Duodenal mucosa (tissue), 2 donors: ENCODE results near the gene ENTPD1.
A peak's percentile ranks its signal among the peaks of the same experiment; 100 is the strongest.
"Not testable (repeated sequence)": the region's sequence is repeated elsewhere in the genome, so short reads cannot be mapped to it uniquely, and the experiment has no call there.

Experiments used
- H3K27ac ChIP-seq: one replicate; pipeline ENCODE4 v1.7.0; 2013; ENCODE audit warnings: low read depth, low read length
- H3K27me3 ChIP-seq, 2 donors: one replicate each; pipeline ENCODE4 v1.7.0; 2013; ENCODE audit warnings: low read length in 2 of 2, control low read depth in 1 of 2; ENCODE audit not compliant: insufficient read depth in 2 of 2, control insufficient read depth in 1 of 2
- H3K36me3 ChIP-seq, 2 donors: one replicate each; pipeline ENCODE4 v1.7.0; 2013; ENCODE audit warnings: low read length in 2 of 2, control low read depth in 1 of 2; ENCODE audit not compliant: insufficient read depth in 2 of 2, control insufficient read depth in 1 of 2
- H3K4me1 ChIP-seq, 2 donors: one replicate each; pipeline ENCODE4 v1.7.0; 2013; ENCODE audit warnings: low read length in 2 of 2, control low read depth in 1 of 2; ENCODE audit not compliant: insufficient read depth in 2 of 2, control insufficient read depth in 1 of 2
- H3K4me3 ChIP-seq, 2 donors: one replicate each; pipeline ENCODE4 v1.7.0; 2013; ENCODE audit warnings: low read length in 2 of 2, low read depth in 1 of 2
- H3K9ac ChIP-seq, 2 donors: one replicate each; pipeline ENCODE4 v1.7.0; 2013; ENCODE audit warnings: low read length in 2 of 2, low read depth in 1 of 2
- H3K9me3 ChIP-seq, 2 donors: one replicate each; pipeline ENCODE4 v1.7.0; 2013; ENCODE audit warnings: low read length in 2 of 2, control low read depth in 1 of 2; ENCODE audit not compliant: control insufficient read depth in 1 of 2

The ENTPD1 gene

DNA sequence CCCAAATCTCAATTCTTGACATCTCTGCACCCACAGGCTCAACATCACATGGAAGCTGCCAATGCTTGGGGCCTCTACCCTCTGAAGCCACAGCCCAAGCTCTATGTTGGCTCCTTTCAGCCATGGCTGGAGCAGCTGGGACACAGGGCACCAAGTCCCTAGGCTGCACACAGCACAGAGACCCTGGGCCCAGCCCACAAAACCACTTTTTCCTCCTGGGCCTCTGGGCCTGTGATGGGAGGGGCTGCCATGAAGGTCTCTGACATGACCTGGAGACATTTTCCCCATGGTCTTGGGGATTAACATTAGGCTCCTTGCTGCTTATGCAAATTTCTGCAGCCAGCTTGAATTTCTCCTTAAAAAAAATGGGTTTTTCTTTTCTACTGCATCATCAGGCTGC is 118.8 kb downstream of the ENTPD1 start:
- H3K4me3 ChIP-seq, H3K27ac ChIP-seq, H3K9me3 ChIP-seq, H3K9ac ChIP-seq, H3K27me3 ChIP-seq, H3K4me1 ChIP-seq: not testable (repeated sequence)
- peaks cover 0 to 20% of the 10 kb centered on the region in 2 donors for H3K36me3 ChIP-seq

DNA sequence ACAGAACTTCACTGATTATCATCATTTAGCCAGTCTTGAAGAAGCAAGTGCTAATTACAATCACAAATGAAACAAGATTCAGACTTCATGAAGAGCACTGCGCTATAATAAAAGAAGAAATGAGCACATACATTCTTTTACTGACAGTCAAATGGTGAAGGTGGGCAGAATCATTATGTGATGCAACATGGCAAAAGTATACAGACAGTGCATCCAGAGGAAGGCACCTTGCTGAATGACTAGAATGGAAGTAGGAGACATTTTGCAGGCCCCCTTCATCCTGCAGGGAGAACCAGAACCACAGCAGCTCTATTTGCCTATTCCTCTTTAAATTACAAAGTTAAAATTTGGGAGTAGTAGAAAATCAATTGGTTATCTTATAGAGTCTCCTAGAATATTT is 120.8 kb downstream of the ENTPD1 start:
- no peak overlapping the region for H3K27ac ChIP-seq
- no peaks in the 10 kb centered on the region for H3K9me3 ChIP-seq
- no peaks in the 10 kb centered on the region for H3K27me3 ChIP-seq
- no peaks in the 10 kb centered on the region for H3K4me1 ChIP-seq
- no peak overlapping the region for H3K9ac ChIP-seq
- peaks cover 0 to 16% of the 10 kb centered on the region in 2 donors for H3K36me3 ChIP-seq
- H3K4me3 ChIP-seq: no peak overlapping the region

DNA sequence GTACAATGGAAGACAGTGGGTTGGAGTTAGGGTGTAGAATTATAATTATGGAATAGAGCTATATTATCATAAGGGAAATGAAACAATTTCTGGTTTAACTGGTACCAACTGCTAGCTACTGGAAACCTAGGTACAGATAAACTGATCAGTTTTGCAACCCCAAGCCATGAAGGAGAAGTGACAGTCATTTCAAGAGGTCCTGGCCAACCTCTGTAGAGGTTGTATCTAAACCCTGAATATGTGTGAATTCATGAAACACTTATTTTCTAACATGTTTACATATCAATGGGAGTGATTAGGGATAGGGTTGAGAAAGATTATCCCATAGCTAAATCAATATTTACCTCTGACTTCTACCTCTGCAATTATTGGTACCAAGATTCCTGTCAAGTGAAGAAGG is 121.9 kb downstream of the ENTPD1 start:
- Histone ChIP-seq H3K9ac (no peak overlapping the region), H3K4me1 (no peaks in the 10 kb centered on the region), H3K27ac (no peak overlapping the region), H3K36me3 (peaks cover 0 to 8% of the 10 kb centered on the region in 2 donors), H3K9me3 (no peaks in the 10 kb centered on the region), H3K27me3 (no peaks in the 10 kb centered on the region), H3K4me3 (no peak overlapping the region)

DNA sequence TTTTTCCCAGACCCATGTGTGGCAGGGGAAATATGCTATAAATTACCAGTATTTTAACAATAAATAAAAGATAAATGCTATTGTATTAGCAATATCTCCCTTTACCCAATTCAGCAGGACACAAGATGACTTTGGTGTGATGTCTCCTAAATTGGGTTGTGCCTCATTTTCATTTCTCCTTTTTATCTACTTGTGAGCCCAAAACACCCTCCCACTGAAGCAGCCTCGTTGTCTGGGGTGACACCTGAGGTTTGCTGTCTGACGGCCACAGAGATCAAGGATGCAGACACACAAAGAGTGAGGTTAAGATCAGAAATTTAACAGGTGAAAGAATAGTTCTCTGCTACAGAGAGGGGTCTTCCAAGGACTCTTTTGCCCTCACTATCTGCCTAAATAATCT is 124.7 kb downstream of the ENTPD1 start:
- Histone ChIP-seq H3K9ac (no peak overlapping the region), H3K4me1 (no peaks in the 10 kb centered on the region), H3K27me3 (no peaks in the 10 kb centered on the region), H3K9me3 (no peaks in the 10 kb centered on the region), H3K4me3 (no peak overlapping the region), H3K27ac (no peak overlapping the region), H3K36me3 (no peaks in the 10 kb centered on the region)

DNA sequence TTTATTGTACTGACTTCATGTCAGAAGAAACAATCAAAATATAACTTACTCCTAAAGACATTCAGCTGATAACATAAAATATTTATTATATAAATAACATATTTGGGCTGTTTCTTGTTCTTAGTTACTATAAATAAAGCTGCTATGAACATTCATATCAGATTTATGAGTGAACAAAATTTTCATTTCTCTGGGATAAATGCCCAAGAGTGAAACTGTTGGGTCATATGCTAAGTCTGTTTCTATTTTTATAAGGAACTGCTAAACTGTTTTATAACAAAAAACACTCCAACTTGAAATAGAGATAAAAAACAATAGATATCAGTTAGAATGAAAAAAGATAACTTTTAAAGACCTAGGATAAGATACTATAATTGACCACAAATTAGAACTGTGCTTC is 125.4 kb downstream of the ENTPD1 start:
- H3K4me1 ChIP-seq: no peaks in the 10 kb centered on the region
- H3K9ac ChIP-seq: no peak overlapping the region
- H3K27ac ChIP-seq: no peak overlapping the region
- H3K36me3 ChIP-seq: no peaks in the 10 kb centered on the region
- no peak overlapping the region for H3K4me3 ChIP-seq
- no peaks in the 10 kb centered on the region for H3K27me3 ChIP-seq
- H3K9me3 ChIP-seq: no peaks in the 10 kb centered on the region

DNA sequence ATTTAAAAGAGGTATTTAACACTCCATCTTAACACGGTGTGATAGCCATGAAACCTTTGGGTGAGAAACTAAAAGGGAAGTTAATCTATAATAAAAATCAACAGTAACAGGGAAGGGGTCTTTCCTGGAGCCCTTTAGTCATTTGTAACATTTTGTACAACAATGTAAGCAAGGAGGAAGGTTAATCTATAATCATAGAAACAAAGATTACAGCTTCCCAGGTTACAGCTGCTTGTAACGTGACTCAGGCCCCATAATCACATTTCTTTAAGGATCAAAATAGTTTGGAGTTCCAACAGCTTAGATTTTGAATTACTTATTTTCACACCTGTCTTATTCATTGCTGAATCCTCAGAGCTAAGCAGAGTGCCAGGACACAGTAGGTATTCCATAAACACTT is 133.9 kb downstream of the ENTPD1 start:
- Histone ChIP-seq H3K36me3 (peaks cover 0 to 4% of the 10 kb centered on the region in 2 donors), H3K4me3 (no peak overlapping the region), H3K9me3 (no peaks in the 10 kb centered on the region), H3K27ac (no peak overlapping the region), H3K9ac (no peak overlapping the region), H3K4me1 (no peaks in the 10 kb centered on the region), H3K27me3 (no peaks in the 10 kb centered on the region)

DNA sequence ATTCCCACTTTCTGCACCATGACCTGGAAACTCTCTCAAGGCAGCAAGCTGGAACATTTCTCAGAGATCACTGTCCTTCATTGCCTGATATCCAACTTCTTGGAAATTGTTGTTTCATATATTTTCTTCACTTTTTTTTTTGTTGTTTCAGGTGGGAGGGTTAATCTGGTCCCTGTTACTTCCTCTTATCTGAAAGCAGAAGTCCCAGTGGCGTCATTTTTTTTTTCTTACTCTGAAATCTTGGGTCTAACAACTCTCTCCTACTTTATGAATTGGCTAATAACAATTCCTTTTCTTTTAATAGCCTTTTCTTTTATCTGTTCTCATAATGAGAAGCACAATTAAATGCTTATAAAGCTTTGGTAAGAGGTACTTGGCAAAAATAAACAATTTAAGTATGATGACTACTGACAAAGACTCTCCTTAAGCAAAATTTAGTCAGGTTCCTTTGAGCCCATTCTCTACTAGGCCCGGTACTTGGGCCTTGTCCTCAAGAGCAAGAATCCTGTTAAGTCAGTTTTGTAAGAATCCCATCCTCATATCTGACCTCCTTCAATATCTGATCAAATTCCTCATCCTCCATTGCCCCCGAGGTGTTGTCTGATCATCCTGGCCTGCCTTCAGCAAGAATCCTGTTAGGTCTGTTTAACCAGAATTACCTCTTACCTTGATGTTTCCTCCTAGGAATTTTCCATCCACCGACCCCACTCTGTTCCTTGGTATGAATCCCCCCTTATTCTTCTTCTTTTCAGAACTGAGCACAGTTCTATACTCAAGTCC is 140.3 kb downstream of the ENTPD1 start:
- Histone ChIP-seq H3K27ac (no peak overlapping the region), H3K4me3 (no peak overlapping the region), H3K36me3 (no peaks in the 10 kb centered on the region), H3K9ac (no peak overlapping the region), H3K9me3 (no peaks in the 10 kb centered on the region), H3K4me1 (no peaks in the 10 kb centered on the region), H3K27me3 (no peaks in the 10 kb centered on the region)

DNA sequence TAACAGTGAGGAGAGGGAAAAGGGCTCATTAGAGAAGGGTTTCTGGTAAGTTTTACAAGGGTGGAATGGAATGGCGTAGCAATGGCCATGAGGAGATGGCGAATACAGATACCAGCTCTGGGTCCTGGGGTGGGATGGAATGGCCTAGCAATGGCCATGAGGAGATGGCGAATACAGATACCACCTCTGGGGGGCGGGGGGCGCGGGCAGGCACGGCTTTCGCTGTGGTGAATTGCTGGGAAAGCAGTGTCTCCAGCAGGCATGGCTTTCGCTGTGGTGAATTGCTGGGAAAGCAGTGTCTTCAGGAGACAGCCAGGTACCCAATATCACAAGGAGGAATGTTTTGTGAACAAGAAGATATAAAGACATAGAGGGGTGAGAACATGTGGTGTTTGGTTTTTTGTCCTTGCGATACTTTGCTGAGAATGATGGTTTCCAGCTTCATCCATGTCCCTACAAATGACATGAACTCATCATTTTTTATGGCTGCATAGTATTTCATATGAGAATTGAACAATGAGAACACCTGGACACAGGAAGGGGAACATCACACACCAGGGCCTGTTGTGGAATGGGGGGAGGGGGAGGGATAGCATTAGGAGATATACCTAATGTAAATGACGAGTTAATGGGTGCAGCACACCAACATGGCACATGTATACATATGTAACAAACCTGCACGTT is 150.1 kb downstream of the ENTPD1 start:
- H3K4me3 ChIP-seq, H3K36me3 ChIP-seq, H3K9ac ChIP-seq, H3K4me1 ChIP-seq, H3K9me3 ChIP-seq, H3K27me3 ChIP-seq, H3K27ac ChIP-seq: not testable (repeated sequence)

DNA sequence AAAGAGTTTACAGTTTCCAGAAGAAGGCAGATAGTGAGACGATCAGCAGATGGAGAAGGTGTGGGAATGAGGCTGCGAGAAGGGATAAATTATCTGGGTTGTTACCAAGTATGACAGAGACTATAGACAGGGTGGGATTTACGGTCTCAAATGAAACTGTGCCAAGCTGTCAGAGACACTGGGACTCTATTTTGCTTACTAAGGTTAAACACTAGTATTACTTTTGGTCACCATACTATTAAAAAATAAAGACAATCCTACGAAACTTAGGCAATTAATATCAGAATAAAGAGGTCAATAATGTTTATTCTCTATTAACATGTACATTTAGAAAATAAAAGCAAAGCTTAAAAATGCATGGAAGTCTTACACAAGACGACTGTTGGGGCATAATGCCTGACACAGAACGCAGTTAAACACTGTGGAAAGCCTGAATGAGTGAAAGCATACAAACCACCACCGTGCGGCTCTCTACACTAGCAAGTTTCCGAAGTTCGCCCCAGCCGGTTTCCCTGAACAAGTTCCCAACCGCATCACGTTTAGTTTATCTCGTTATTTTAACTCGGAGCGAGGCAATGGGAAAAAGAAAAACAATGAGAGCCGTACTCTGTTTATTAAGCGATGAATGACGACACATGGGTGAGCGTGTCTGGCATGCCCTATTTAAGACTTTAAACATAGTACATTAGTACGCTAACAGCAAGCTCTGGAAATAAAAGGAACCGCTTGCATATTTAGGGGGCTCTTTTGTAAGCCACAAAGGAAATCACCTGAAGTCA is 150.9 kb downstream of the ENTPD1 start:
- Histone ChIP-seq H3K4me1 (peaks cover 4 to 9% of the 10 kb centered on the region in 2 donors), H3K9ac (peak overlapping the region; percentile 49 to 69)

More for the DNA sequence above, 150.9 kb downstream of the ENTPD1 start:
- Histone ChIP-seq H3K27ac (peak overlapping the region; percentile 62), H3K27me3 (no peaks in the 10 kb centered on the region), H3K4me3 (peak overlapping the region; percentile 85 to 94), H3K9me3 (no peaks in the 10 kb centered on the region), H3K36me3 (peaks cover 0 to 3% of the 10 kb centered on the region in 2 donors)
